ENCODE results near the gene HLA-C.

GRCh38 chr6:31300797-31301196 lies 28.9 kb upstream of the HLA-C start:
- TF ChIP-seq RNF2 (IDR thresholded peaks at IDR 0.05) = no peak
- TF ChIP-seq, protein P1, sequence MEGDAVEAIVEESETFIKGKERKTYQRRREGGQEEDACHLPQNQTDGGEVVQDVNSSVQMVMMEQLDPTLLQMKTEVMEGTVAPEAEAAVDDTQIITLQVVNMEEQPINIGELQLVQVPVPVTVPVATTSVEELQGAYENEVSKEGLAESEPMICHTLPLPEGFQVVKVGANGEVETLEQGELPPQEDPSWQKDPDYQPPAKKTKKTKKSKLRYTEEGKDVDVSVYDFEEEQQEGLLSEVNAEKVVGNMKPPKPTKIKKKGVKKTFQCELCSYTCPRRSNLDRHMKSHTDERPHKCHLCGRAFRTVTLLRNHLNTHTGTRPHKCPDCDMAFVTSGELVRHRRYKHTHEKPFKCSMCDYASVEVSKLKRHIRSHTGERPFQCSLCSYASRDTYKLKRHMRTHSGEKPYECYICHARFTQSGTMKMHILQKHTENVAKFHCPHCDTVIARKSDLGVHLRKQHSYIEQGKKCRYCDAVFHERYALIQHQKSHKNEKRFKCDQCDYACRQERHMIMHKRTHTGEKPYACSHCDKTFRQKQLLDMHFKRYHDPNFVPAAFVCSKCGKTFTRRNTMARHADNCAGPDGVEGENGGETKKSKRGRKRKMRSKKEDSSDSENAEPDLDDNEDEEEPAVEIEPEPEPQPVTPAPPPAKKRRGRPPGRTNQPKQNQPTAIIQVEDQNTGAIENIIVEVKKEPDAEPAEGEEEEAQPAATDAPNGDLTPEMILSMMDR (IDR thresholded peaks at IDR 0.05 in 2 of 3, conservative IDR thresholded peaks at IDR 0.05 in 1 of 3; ENCODE audit: insufficient read depth in 2 of 3, low read depth in 1 of 3, low read length in 3 of 3) = no peak
- no peak for TF ChIP-seq MTA3 (IDR thresholded peaks at IDR 0.05; ENCODE audit: borderline replicate concordance)
- no peak for TF ChIP-seq ZBTB26 (CRISPR knock-in tag; IDR thresholded peaks at IDR 0.05)
- no peak for TF ChIP-seq JUND (IDR thresholded peaks at IDR 0.05; ENCODE audit: borderline replicate concordance, low read depth, low read length)
- TF ChIP-seq JUND (tag; IDR thresholded peaks at IDR 0.05; ENCODE audit: borderline replicate concordance, low read depth, low read length) = no peak
- no peak for TF ChIP-seq ZNF764 (CRISPR knock-in tag; IDR thresholded peaks at IDR 0.05; ENCODE audit: low read depth)
- TF ChIP-seq YY1 (IDR thresholded peaks at IDR 0.05; ENCODE audit: borderline replicate concordance in 1 of 3, control insufficient read depth in 1 of 3, extremely low read depth in 1 of 3, insufficient read depth in 3 of 3, insufficient read length in 1 of 3, insufficient replicate concordance in 2 of 3, low read depth in 1 of 3, low read length in 2 of 3) = no peak
- TF ChIP-seq, protein P2, sequence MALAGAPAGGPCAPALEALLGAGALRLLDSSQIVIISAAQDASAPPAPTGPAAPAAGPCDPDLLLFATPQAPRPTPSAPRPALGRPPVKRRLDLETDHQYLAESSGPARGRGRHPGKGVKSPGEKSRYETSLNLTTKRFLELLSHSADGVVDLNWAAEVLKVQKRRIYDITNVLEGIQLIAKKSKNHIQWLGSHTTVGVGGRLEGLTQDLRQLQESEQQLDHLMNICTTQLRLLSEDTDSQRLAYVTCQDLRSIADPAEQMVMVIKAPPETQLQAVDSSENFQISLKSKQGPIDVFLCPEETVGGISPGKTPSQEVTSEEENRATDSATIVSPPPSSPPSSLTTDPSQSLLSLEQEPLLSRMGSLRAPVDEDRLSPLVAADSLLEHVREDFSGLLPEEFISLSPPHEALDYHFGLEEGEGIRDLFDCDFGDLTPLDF (CRISPR knock-in tag; IDR thresholded peaks at IDR 0.05) = no peak
- TF ChIP-seq BMI1 (IDR thresholded peaks at IDR 0.05; ENCODE audit: low read length) = no peak
- TF ChIP-seq MAFK (IDR thresholded peaks at IDR 0.05; ENCODE audit: low read length) = no peak
- no peak for TF ChIP-seq ZNF274 (IDR thresholded peaks at IDR 0.05; ENCODE audit: borderline replicate concordance, low read depth, low read length)
- no peak for TF ChIP-seq RFX5 (IDR thresholded peaks at IDR 0.05; ENCODE audit: low read depth, low read length)
- TF ChIP-seq CSDE1 (IDR thresholded peaks at IDR 0.05) = no peak
- no peak for TF ChIP-seq KAT8 (IDR thresholded peaks at IDR 0.05; ENCODE audit: low read depth)
